Body of pancreas (tissue), 4 donors: Measurements from ENCODE around the gene AGAP1.

Source experiments
- CTCF ChIP-seq, 7 experiments: fragments of 450-650 bp in 4 of 7; fragments of 200-600 bp in 3 of 7; sonication (generic) in 3 of 7; IDR thresholded peaks; one replicate each; pipeline ENCODE4 v1.5.1; 2016 to 2019; ENCODE audit warnings: antibody characterized with exemption in 7 of 7
- POLR2A ChIP-seq, 3 donors: fragments of 450-650 bp; IDR thresholded peaks; one replicate each; pipeline ENCODE4 v1.6.1; 2016; ENCODE audit warnings: antibody characterized with exemption in 3 of 3, mild to moderate bottlenecking in 2 of 3

GRCh38 chr2:235944591-235944990, 450.7 kb downstream of the AGAP1 start:
- no peak for TF ChIP-seq CTCF (IDR thresholded peaks at IDR 0.05)
- TF ChIP-seq POLR2A (IDR thresholded peaks at IDR 0.05): no peak
